HG02610 (cell line): ENCODE data around the gene CEP164.

Experiments
- ATAC-seq: cut with Tn5 transposase; IDR thresholded peaks from one replicate; pipeline ENCODE4 v1.9.1; 2021; ENCODE audit warnings: mild to moderate bottlenecking, moderate library complexity; ENCODE audit not compliant: unreplicated experiment

The CEP164 gene

DNA sequence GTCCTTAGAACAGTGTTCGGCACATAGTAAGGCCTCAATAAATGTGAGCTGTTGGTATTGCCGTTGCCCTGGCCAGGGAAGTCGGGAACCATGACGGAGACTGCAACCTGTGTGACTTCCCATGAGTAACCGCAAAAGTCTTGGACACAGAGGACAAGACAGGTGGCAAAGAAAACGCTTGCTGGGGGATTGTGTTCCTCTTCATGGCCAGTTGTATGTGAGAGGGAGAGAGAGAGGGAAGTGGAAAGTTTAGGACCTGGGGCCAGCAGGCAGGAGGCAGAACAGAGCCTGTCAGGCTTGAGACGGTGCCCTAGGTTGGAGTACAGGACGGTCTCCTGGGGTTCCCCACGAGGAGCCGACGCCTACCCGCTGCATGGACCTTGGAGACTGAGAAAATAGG, 90.2 kb downstream of the CEP164 start:
- ATAC-seq = no peak

DNA sequence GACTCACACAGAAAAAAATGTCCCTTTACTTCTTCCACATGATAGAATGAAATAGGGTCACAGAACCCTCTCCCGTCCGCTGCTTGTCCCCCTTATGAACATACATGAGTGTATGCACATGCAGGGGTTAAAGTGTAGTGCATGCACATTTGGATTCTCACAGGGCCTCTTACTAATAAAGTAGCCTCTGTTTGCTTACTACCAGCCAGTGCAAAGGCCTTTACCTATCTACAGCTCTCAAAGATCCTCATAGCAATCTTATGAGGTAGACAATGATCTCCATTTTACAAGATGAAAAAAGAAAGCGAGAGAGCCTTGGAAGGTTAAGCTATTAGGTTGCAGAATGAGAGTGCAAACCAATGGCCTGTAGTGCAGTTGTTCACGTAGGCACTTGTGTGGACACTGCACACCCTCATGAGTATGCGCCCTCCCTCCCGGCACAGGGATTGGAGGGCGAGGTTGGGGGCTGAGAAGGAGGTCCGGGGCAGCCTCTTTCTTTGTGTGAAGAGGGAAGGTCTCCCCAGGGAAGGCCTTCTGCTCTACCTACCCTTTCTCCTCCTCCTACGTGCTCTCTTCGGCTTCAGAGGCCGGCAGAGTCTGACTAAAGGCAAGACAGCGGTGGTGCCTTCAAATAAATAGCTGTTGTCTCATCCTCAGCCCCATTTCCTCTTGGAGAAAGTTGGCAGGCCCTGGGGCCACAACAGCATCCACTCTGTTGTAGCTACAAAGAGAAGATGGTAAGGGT, 91.3 kb downstream of the CEP164 start:
- ATAC-seq = no peak

DNA sequence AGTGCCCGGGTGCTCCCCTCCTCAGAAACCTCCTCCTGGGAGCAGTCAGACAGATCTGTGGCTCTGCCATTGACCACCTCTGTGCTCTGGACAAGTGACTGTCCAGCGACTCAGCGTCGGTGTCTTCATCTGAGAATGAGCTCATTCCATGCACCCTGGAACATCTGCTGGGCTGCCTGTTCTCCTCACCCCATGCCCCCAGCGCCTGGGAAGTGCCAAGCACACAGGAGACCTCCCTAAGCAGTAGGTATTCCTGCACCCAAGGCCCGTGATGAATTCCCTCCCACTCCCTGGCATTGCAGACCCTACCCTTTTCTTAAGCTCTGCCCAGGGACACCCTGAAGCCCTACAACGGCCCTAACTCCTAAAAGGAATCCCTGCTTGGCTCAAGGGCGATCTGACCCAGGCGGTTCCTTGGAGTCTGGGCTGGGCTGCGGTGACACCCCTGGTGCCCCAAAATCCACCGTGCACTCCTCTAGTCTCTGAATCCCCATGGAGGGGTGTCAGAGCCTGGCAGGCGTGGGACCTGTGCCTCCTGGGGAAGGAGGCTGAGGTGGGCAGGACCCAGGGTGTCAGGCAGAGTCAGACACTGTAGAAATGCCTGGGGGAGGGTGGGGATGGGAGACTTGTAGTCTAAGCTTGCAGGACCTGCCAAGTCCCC, 92.0 kb downstream of the CEP164 start:
- ATAC-seq = no peak

DNA sequence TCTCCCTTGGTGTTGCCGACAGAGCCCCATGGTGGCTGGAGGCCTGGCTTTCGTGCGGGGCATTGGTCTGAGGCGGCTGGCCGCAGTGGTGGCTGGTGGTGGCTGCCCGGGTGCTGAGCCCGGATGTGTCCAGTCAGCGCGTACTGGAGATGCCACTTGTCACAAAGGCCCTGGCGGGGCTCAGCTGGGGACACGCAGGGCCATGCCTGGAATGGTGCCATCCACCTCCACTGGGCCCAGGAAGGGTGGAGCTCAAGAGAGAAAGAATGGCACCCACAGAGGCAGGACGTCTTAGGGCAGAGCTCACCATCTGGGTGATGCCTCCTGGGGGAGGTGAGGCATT, 92.5 kb downstream of the CEP164 start:
- no peak for ATAC-seq

DNA sequence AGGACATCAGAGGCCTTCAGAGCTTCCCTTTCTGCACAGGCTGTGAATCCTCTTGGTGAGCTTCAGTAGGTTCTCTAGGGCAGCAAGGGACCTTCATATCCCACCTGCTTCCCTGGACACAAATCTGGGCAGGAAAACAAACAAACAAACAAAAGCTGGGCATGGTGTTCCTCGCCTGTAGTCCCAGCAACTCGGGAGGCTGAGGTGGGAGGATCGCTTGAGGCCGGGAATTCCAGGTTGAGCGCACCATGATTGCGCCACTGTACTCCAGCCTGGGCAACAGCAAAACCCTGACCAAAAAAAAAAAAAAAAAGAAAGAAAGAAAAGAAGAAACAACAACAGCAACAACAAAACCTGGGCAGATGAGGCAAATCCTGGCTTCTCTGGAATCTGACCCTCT, 92.9 kb downstream of the CEP164 start:
- ATAC-seq = no peak

DNA sequence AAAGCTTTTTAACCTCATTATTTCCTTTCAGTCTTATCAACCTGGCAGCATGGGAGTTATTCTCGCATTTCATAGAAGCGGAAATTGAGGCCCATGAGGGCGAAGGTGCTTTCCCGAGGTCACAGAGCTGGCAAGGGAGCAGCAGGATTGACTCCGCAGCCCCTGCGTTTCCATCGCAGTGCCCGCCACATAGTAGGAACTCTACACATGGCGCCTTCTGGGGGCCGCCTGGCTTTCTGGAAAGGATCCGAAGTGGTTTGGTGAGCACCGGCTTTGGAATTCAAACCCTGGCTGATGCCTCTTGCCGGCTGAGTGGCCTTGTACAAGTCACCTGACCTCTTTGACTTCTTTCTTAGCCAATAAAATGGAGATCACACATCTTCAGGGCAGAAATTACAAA, 93.4 kb downstream of the CEP164 start:
- no peak for ATAC-seq

DNA sequence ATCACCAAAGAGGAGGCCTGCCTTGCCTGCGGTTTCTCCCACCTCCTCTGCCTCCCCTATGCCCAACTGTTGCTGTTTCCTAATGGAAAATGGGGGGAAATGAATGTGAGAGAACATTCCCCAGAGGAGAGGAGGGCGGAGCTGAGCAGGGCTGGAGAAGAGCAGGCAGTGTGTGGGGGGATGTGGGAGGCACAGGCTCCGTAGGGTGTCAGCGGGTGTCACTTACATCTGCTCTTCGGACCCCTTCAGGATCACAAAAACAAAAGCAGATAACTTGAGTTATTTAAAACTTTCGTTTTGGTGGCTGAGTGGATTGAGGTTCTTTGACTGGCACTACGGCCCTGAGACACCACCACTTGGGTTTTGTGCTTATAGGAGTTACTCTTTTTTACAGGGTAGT, 93.8 kb downstream of the CEP164 start:
- ATAC-seq = no peak

DNA sequence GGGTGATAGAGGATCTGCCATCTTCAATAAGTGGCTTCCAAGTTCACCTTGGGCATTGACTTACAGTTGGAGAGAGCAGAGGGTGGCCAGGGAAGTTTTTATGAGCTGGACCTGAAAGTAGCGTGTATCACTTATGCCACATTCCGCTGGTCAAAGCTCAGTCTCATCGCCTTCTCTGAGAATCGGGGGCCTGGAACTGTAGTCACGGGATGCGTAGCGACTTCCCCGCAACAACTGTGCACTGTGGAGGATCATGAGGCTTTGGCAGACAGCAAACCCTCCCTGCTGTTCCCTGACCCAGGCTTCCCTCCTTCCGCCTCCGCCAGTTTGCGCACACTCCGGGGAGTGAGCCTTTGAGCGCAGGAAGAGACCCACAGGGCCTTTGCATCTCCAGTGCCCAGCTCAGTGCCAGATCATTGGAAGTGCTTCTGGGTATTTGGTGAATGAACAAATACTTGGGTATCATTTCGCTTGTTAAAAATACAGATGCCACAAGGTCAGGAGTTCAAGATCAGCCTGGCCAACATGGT, 95.5 kb downstream of the CEP164 start:
- ATAC-seq = no peak

DNA sequence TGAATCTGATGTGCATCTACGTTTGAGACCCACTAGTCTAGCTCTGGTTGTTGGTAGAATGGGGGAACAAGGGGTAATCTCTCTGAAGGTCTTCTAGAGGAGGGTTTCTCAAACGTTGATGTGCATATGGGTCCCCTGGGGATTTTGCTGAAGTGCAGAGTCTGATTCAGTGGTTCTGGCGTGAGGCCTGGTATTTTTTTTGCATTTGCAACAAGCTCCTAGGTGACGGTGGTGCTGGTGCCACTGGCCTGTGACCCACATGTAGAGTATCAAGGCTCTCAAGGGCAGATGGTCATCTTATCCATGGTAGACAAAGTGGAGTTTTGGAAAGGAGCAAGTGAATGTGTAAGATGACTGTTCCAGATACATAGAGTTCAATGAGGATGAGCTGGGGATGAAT, 97.1 kb downstream of the CEP164 start:
- no peak for ATAC-seq

DNA sequence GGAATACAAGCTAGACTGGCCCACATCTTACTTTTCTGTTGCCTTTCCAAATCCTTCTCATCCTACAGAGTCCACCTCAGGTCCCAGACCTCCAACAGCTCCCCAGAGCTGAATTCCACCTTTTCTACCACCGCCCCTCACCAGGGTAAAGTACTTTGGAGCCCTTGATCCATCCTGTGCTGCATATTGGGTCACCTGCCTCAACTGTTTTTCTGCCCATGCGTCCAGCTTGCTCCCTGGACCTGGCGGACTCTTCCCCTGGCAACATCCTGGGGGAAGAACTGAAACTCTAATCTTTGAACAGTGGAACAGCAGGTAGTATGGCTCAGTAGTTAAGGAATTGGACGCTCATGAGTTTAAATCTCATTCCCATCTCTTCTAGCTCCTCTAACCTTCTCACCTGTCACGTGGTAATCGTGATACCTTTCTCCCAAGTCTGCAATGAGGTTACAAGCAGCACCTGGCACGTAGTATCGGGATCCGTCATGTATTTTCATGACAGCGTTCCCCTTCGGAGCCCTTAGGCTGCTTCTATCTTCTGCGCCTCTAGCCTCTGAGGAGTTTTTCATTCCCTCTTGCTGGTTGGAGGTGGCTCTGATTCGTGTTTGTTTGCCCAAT, 98.1 kb downstream of the CEP164 start:
- ATAC-seq = no peak

DNA sequence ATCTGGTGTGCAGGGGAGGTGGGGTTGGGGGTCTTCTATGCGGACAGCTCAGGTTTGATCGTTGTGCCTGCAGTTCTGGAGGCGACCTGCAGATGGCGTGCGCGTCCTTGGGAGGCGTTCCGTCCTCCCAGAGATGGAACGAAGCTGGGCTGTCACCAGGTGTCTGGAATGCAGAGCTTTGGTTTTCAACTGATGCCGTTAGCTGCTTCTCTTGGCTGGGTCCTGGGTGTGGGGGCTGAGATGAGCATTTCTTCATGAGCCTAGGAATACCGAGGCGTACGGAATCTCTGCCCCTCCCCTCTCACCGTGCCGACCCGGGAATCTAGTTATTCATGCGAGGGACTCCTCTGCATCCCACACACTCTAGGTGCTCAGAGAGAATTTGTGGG, 98.6 kb downstream of the CEP164 start:
- ATAC-seq = no peak

DNA sequence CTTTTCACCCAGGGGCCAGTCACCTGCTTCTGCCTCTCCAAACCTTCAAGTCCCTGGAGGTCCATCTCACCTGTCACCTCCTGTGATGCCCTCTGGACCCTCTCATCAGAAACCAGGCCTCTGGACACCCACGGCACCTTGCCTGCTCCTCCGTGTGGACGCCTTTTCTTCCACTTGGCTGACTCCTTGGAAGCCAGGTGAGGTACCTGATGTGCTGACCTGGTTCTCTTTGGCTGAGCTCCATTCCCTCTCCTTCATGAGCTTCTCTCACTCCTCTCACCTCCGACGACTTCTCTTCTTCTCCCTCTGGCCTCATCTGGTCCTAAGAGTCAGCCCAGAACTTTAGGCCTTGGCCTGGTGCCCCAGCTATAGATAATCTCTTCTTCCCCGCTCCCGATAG, 99.3 kb downstream of the CEP164 start:
- ATAC-seq = no peak

DNA sequence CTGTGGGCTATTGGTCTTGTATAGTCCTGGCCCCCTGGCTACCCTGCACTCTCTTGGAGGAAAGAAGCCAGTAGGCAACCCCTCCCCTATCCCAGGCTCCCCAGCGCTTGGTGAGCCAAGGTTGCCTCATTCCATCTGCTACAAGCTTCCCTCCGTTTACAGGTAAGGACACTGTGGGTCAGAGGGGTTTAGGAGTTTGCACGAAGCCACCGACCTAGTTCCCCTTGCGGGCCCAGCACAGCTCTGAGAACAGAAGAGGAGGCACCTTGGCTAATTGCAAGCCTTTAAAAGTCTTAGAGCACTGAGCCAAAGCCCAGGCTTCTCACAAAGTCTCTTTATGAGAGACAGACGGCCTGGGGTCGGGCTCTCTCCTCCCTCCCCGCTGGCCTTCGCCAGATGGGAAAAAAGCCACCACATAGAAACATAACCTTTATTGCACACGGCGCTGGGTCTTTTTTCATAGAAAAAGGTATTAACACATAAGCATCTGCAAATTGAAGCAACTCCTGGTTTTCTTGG, 99.8 kb downstream of the CEP164 start:
- ATAC-seq = no peak

DNA sequence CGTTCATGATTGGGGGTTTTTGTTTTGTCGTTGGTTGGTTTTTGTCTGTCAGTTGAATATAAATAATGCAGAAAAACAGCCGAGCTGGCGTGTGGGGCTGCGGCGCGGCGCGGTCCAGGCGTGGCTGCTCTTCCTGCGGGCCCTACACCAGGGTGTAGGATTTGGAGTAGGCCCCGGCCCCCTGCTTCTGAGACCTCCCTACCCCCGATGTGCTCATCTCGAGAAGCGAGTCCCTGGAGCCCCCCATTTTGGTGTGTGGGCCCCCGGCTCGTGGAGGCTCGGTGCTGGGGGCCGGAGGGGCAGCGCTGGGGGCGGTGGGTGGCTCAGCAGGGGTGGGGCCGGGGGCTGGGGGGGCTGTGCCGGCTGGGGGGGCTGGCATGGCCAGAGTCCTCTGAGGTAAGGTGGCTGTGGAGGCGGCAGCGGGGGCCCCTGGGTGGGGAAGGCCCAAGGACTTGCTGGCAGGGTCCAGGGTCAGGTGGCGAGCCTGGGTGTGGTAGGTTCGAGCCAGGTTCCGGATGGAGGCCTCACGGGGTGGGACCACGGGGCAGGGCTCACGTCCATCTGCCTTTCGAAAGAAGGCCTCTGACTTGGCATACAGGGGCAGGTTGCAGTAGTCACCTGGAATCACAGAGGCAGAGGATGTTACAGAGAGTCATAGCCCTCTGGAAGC, 100.7 kb downstream of the CEP164 start:
- ATAC-seq = no peak

DNA sequence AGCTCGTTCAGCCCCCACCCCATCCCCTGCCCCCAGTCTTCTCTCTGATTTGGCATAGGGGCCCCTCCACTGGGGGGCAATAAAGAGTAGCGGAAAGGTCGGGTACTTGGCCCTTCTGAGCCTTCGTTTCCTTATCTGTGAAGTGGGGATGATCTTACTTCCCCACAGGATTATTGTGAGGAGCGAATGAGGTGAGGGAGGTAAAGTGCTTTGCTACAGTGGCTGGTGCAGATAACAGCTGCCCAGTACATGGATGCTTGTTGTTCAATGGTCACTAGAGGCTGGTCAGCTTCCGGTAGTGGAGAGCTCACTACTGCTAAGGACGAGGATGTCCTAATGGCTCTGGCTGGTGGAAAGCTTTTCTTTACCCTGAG, 101.2 kb downstream of the CEP164 start:
- no peak for ATAC-seq

DNA sequence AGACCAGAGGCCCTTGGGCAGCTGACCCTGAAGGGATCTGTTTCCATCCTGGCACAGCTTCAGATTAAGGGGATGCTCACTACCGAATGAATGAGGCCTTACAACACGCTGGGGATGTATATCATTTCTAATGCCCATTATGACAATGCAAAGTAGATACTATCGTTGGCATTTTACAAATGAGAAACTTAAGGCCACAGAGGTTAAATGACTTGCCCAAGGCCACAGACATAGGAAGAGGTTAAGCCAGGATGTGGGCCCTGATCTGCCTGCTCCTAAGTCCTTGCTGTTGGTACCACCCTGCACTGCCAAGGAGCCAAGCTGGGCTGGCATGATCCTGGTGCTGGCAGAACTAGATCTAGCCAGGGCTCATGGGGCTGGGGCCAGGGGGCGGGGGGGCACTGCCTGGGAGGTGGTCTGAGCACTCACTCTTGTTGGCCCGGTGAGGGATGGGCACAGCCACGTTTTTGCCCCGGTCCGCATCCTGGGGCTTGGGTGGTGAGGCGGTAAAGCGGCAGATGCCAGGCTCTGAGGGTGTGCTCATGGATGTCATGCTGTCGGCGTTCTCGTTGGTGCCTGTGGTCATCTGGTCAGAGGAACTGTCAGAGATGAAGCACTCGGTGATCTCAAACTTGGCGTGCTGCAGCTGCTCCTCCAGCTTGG, 102.8 kb downstream of the CEP164 start:
- ATAC-seq = no peak

DNA sequence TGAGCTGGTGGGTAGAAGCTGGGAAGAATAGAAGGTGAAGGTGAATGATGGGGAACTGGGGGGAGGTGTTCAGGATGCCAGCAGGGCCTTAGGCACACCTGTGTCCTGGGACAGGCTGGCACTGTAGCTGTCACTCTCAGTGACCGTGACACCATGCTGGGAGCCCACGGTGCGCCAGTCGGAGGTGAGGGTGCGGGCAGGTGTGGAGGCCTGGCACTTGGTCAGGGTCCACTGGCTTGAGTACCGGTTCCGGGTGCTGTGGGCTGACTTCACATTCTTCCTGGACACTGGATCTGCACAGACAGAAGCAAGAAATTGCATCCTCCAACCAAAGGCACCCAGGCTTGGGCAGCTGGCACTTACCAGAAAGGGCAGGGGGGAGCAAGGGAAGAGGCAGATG, 103.8 kb downstream of the CEP164 start:
- no peak for ATAC-seq

DNA sequence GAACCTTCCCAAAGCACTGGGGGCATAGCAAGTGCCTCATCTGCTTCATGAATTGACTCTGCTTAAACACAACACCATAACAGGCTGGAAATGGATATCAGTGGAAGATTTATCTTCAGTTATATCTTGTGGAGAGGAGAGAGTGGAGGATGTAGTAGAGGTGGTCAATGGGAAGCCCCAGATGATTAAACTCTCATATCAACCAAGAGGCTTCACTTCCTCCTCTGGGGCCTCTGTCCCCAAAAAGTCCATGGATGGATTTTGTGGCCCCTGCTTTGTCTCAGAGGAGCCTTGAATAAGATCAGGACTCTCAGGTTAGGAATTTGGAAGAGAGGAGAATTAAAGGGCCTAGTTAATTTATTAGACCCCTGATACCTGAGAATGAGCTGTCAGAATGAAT, 106.1 kb downstream of the CEP164 start:
- no peak for ATAC-seq

DNA sequence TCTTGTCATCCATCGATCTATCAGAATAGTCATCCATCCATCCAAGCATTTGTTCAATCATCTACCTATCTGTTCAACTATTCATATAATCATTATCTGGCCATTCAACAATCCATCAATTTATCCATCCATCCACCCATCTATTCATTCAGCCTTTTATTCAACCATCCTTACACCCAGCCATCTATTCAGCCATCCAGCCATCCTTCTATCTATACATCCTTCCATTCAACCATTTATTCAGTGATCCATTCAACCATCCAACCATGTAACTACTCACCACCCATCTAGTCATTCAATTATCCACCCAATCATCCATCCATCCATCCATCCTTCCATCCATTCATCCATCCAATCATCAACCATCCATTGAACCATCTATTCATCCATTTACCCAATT, 106.8 kb downstream of the CEP164 start:
- ATAC-seq = no peak

DNA sequence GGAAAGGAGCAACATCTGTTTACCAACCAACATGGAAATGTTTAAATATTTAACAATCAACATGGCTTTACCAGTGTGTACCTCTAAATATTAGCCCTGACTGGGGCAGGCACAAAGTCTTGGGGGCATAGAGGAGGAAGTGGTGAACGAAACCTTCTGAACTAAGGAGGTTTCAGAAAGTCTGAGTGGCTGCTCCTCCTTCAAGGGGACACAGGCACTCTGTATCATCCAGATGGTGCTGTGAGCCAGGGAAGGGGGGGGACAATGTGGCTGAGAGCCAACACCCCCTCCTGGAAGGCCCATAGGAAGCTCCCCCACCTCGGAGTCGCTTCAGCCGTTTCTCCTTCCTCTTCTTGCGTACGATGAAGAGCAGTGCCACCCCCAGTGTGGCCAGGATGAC, 107.7 kb downstream of the CEP164 start:
- ATAC-seq = no peak
